Fibroblast of skin of right biceps (primary cell): ENCODE data around the gene PLD1.
"Not testable (repeated sequence)": the region's sequence is repeated elsewhere in the genome, so short reads cannot be mapped to it uniquely, and the experiment has no call there.

Experiments
- DNase-seq: peaks from one replicate; pipeline ENCODE4 v3.0.0-alpha.2; 2013

PLD1 gene

GRCh38 chr3:171606151-171606751 is 204.0 kb downstream of the PLD1 start:
- DNase-seq = peak; percentile 16

DNA sequence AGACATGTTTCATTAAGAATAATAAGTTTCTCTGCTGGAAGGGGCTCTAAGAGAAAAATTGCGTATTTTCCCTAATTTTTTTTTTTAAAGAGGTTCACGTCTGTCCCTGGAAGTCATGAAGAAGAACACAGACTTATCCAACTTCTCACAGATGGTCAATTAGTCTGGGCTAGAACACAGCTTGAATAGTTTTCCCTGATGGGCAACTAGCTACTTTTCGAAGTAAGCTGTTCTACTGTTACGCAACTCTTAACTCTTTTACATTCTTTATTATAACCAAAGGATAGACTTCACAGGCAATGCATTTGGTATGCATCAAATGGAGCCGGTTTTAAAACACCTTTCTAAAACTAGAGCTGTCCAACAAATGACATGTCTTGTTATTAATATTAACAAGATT is 205.9 kb downstream of the PLD1 start:
- no peak for DNase-seq

DNA sequence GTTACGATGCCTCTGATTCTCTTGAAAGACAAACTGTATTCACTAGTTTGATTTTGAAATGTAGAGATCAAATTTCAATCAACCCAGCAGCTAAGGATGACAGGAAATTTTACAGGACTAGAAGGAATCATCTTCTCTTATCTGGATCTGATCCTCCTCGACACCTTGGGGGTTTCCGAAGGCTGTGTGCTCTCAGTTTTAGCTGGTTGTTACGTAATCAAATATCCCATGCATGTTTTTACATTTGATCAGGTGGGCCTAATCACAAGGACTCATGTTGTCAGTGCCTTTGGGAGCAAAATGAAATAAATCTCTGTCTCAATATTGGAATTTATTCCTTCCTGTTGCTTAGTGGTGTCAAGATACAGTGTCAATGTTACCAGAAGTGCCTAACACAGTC is 208.2 kb downstream of the PLD1 start:
- no peak for DNase-seq

DNA sequence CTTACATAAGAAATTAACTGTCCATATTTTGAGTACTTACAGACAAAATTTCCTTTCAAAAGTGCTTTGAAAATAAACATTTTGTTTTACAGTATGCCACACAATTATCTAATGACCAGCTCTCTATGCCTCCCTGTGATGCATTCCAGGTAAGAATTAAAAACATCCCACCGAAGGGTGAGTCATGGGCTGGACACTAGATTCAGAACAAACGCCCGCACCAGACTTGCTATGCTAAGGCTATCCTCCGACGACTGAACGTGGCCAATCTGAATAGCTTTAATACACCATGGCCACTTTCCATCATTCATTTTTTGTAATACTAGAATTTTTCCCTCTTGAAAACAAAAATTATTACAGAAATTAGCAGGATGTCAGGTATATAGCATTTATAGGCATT is 210.3 kb downstream of the PLD1 start:
- no peak for DNase-seq

- no peak for DNase-seq
Observed at GRCh38 chr3:171598990-171599389, 211.3 kb downstream of the PLD1 start.

- no peak for DNase-seq
Observed at GRCh38 chr3:171592786-171593185, 217.5 kb downstream of the PLD1 start.

DNA sequence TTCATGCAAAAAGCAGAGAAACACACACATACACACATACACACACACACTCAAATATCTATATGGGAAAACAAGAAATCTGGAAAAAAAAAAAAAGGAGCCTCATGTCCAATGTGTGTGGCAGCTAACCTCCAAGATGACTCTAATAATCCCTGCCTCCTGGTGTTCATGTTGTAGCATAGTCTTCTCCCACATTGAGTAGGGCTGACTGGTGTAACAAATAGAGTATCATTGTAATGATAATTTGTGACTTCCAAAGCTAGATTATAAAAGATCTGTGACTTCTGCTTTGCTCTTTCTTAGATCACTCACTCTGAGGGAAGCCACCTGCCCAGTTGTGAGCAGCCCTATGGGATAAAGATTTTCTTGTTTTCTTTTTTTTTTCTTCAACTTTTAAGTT is 219.2 kb downstream of the PLD1 start:
- DNase-seq = no peak

- DNase-seq = no peak
Observed at GRCh38 chr3:171586274-171586673, 224.0 kb downstream of the PLD1 start.

DNA sequence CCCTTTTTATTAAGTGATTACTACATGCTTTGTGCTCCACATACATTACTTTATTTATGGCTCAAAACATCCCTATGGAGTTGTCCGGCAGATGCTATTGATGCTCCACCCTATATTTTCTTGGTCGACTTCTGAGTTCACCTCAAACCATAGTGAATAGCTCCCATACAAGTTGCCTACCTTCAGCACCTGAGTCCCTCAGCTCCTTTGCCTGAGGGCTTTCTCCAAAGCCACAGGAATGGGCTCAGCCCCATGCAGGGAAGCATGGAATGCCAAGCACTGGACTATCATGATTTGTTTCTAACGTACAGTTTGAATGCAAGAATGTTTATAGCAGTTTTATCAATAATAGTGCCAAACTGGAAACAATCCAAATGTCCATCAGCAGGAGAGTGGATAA is 225.2 kb downstream of the PLD1 start:
- DNase-seq = no peak

DNA sequence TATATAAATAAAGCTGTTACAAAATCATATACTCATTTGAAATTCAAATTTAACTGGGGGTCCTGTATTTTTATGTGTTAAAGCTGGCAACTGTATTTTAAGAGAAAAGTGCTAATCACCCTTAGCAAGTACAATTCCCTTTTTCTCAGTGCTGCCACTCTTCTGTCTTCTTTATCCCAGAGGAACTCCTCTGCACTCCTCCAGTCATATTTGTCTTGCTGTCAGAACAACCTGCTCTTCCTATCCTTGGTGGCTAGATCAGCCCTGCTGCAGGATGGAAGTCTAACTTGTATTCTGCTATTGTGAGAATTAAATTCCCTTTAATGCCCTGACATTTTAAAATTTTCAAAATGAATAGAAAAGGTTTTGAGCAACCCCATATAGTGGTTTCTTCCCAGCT is 226.2 kb downstream of the PLD1 start:
- no peak for DNase-seq

GRCh38 chr3:171574556-171575240 is 235.6 kb downstream of the PLD1 start:
- peak; percentile 18 for DNase-seq

GRCh38 chr3:171569571-171570132 is 240.6 kb downstream of the PLD1 start:
- no peak for DNase-seq

- DNase-seq = no peak
Observed at GRCh38 chr3:171568766-171569165, 241.5 kb downstream of the PLD1 start.

DNA sequence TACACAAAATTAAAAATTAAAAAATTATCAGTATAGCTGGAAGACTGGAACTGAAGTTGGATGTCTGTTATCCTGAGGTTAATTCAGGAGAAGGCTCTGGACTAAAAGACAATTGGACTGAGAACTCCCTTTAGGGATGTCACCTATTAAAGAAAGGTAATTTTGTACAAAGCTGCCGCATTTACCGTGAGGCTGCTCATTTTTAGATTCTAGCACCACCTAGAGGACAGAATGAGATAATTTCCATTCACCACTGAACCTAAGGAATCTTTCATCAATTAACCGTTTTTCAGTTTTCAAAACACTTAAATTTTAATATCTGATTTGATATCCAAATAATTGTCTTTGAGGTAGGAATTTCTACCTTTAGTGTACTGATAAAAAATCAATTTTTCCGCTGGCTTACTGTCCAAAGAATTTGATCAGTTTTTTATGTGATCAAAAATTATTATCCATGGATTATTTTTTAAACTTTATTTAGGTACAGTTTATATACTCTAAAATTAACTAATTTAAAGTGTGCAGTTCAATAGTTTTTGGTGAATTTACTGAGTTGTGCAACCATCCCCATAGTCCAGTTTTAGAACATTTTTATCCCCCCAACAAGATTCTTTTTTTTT is 243.4 kb downstream of the PLD1 start:
- DNase-seq = peak; percentile 41

GRCh38 chr3:171565481-171566058 is 244.7 kb downstream of the PLD1 start:
- DNase-seq = peak; percentile 36

DNA sequence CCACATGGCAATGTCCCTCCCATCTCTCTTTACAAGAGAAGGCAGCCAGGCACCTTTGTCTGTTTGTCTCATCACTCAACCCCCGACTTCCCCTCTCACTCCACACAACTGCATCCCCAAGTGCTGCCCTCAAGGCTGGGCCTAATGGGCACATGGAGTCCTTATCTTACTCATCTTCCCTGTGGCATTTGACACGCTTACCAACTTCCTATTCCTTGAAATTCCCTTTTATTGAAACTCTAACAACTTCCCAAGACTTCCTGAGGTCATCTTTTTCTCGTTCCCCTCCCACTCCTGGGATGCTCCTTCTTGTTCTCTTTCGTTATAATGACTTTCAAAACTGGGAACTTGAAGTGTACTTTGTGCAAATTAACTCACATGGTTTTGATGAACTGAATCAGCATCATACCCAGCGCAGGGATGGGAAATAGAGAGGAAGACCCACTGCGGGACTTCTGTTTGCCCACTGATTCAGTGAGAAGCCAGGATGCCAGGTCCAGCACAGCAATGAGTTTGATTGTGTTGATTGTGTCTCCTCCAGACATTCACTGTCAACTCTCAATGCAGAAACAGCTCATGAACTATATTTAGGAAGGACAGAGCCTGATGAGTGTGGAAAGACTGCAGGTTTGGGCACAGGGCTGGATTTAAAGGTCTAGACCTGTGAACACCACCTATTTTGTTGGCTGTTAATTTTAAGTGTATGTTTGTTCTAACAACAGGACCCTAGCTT is 245.4 kb downstream of the PLD1 start:
- no peak for DNase-seq

DNA sequence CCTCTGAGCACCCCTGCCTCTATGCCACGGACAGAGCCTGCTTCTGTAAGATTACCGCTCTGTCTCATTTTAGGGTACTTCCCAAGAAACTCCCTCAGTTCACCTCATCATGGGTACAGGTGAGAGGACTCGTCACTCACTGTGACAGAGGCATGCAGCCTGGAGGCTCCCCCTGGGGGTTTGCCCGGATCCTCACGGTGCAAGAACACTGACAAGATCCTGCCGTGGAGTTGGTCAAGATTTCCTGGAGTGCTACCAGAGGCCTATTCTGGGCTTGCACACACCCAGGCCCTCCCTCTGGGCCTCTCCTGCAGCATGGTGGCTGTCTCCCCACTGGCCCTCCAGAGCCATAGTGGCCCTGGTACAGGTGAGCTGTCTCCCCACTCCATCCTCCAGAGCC is 247.0 kb downstream of the PLD1 start:
- no peak for DNase-seq

GRCh38 chr3:171562459-171562858 is 247.8 kb downstream of the PLD1 start:
- DNase-seq = not testable (repeated sequence)

DNA sequence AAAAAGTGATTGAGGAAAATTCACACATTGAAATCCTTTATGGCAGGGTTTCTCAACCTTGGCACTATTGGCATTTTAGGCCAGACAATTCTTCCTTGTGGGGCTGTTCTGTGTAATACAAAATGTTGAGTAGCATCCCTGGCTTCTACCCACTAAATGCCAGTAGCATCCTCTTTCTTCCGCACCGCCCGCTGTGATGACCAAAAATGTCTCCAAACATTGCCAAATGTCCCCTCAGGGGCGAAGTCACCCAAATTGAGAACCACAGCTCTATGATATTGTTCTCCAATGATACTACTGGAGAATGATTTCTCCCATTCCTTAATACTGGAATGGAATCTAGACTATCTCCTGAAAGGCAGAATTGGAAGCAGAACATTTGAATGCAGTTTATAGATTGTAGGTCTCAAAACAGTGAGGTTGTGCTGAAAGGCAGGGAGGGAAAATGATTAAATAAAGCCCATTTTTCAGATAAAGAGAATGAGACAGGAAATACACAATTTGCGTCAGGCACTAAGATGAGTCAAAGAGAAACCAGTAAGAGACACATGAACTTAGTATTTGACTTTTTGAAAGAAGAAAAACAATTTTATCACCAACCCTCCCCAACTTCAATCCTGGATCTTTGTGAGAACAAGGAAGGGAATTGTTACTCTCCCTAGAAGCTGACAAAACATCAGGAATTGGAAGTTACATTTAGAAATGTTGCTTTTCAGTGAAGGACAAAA is 248.5 kb downstream of the PLD1 start:
- no peak for DNase-seq

- no peak for DNase-seq
Observed at GRCh38 chr3:171559586-171559985, 250.7 kb downstream of the PLD1 start.

- DNase-seq = no peak
Observed at GRCh38 chr3:171558188-171558696, 252.0 kb downstream of the PLD1 start.

- no peak for DNase-seq
Observed at GRCh38 chr3:171557173-171557572, 253.1 kb downstream of the PLD1 start.
